HEK293T (cell line): ENCODE measurements around the gene NPEPPS.
"Not testable (repeated sequence)": the region's sequence is repeated elsewhere in the genome, so short reads cannot be mapped to it uniquely, and the experiment has no call there.

Source experiments
- ARNT ChIP-seq: fragments of 450-650 bp; IDR thresholded peaks from 2 replicates; pipeline ENCODE4 v1.6.1; 2017; ENCODE audit warnings: mild to moderate bottlenecking
- BHLHE40 ChIP-seq: fragments of 450-650 bp; IDR thresholded peaks from 2 replicates; pipeline ENCODE4 v1.6.1; 2016; ENCODE audit warnings: mild to moderate bottlenecking, moderate library complexity, borderline replicate concordance
- ELF4 ChIP-seq: fragments of 450-650 bp; IDR thresholded peaks from 2 replicates; pipeline ENCODE4 v1.6.1; 2017; ENCODE audit warnings: antibody characterized with exemption
- FOXA1 ChIP-seq: fragments of 450-650 bp; IDR thresholded peaks from 2 replicates; pipeline ENCODE4 v1.6.1; 2016; ENCODE audit warnings: mild to moderate bottlenecking
- FOXK2 ChIP-seq: fragments of 450-650 bp; IDR thresholded peaks from 2 replicates; pipeline ENCODE4 v1.6.1; 2016; ENCODE audit warnings: mild to moderate bottlenecking
- FOXM1 ChIP-seq: fragments of 450-650 bp; IDR thresholded peaks from 2 replicates; pipeline ENCODE4 v1.6.1; 2017; ENCODE audit warnings: mild to moderate bottlenecking, borderline replicate concordance
- HDGF ChIP-seq: fragments of 450-650 bp; IDR thresholded peaks from 2 replicates; pipeline ENCODE4 v1.6.1; 2017; ENCODE audit warnings: antibody characterized with exemption, borderline replicate concordance
- L3MBTL2 ChIP-seq: fragments of 450-650 bp; conservative IDR thresholded peaks from 2 replicates; pipeline ENCODE4 v1.6.1; 2016; ENCODE audit warnings: mild to moderate bottlenecking
- NFRKB ChIP-seq: fragments of 450-650 bp; IDR thresholded peaks from 2 replicates; pipeline ENCODE4 v1.6.1; 2016; ENCODE audit warnings: mild to moderate bottlenecking, moderate library complexity
- SP1 ChIP-seq: fragments of 450-650 bp; IDR thresholded peaks from 2 replicates; pipeline ENCODE4 v1.6.1; 2017
- SUZ12 ChIP-seq: fragments of 450-650 bp; IDR thresholded peaks from 2 replicates; pipeline ENCODE4 v1.6.1; 2016; ENCODE audit warnings: mild to moderate bottlenecking
- TARDBP ChIP-seq: fragments of 450-650 bp; IDR thresholded peaks from 2 replicates; pipeline ENCODE4 v1.6.1; 2016
- ZNF384 ChIP-seq: fragments of 450-650 bp; IDR thresholded peaks from 2 replicates; pipeline ENCODE4 v1.6.1; 2016

GRCh38 chr17:47511701-47512146 is 19.2 kb upstream of the NPEPPS start:
- not testable (repeated sequence) for TF ChIP-seq ELF4, TARDBP, SUZ12, HDGF, ZNF384, SP1, ARNT, NFRKB, FOXA1, FOXK2, FOXM1, L3MBTL2, BHLHE40
